HG03159 (cell line): Measurements from ENCODE around the gene NAB2.
"Not testable (repeated sequence)": the region's sequence is repeated elsewhere in the genome, so short reads cannot be mapped to it uniquely, and the experiment has no call there.

Experiments
- ATAC-seq: cut with Tn5 transposase; IDR thresholded peaks from one replicate; pipeline ENCODE4 v1.9.1; 2021; ENCODE audit warnings: mild to moderate bottlenecking, moderate library complexity; ENCODE audit not compliant: unreplicated experiment

NAB2 gene

DNA sequence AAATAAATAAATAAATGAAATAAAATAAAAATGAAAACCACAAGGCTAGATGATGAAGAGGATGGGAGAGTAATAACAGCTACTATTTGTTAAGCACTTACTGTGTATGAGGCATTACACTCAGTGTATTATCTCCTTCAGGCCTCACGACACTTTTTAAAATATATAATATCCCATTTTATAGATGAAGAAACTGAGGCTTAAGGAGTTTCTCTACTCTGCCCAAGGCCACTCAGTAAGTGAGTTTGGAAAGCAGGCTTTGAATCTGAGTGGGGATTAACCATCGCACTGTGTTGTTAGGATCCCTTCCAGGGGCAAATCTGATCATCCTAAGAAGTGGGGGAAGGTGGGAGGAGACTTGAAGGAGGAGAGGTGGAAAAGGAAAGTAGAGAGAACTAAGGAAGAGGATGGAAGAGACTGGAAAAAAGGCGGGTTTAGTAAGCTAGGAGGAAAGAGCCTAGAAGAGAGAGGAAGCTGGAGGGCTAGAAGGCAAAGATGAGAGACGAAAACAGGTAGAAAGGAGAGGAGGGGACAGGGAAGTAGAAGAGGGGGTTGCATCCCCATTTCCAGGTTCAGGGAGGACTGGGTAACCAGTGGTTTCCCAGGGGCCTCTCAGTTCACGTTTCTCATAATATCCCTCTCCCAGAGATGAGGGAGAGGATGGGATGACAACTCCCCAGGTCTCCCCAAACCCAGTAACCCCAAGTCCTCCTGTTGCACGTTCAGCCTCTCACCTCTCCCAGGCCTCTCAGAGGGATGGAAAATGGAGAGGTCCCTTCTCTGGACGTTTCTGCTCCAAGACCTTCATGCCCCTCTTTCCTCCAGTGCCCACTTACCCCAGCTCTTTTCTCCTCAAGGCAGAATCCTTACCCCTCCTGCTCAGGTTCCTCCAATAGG is 20.5 kb downstream of the NAB2 start:
- no peak for ATAC-seq

DNA sequence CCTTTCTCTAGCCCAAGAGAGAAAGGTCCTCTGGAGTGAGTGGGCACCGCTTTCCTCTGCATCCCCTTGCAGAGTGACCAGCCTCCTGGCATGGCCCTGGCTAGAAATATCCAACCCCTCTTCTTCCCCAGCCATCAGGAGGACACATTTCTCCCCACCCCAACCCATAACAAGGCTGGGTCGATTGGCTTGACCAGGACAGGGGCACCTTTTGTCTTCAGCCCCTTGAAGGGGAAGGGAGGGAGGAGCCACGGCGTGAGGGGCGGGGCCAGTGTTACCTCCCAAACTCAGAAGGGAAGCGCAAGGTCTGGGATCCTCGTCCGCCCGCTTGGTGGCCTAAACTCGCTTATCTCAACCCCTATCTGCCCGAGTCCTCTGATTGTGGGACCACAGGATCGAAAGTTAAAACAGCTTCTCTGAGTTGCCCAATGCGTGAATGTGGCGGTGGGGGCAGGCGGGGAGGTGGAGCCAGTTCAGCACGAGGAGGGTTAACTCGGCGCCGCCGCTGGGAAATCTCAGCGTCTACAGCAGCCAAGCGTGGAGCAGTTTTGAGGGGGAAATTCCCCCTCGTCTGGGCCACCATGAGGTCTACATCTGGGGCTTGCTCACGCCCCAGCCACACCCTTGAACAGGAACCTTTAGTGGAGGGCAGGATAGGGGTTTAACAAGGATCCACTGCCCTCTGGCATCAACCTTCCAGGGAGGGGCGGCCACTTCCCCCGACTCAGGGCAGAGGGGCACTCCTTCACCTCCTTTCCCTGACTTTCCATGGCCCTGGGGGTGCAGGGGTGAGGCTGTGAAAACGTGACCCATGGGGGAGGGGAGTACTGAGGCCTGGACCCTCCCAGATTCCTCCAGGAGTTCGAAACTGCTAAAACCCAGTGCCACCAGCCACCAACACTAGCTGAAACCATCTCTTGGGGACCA is 21.5 kb downstream of the NAB2 start:
- ATAC-seq: peak; percentile 50

DNA sequence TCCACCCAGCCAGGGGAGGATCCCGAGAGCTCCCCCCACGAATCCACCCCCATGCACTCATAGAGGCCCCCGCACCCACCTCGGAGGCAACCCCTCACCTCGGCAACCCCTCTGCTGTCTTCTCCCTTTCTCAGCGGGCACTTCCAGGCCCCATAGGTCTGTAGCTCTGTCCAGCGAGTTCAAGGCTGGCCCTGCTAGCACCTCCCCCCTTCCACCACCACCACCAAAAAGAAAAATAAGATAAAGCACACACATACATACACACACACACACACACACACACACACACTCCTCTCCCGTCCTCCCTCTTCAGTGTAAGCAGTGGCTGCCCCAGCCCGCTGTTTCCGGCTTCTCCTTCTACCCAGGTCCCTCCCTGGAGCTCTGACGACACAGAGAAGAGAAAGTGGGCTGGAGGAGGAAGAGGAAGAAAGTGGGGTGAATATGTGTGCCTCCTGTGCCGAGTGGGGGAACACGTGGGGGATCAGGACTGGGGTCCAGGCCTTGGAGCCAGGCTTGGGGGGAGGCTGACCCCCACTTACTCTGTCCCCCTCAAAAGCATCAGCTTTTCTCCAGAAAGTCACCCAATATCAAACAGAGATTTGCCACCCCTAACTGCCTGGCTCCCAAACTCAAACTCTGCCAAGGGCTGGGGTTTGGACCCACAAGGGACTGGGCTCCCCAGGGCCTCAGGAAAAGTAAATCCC is 22.3 kb downstream of the NAB2 start, which contains the start of gene STAT6:
TSS of gene STAT6 (minus strand) at position 332 of the 704 bp plus-strand sequence. CDS start 3,084 bp downstream, outside the sequence.
- peak; percentile 56 for ATAC-seq

DNA sequence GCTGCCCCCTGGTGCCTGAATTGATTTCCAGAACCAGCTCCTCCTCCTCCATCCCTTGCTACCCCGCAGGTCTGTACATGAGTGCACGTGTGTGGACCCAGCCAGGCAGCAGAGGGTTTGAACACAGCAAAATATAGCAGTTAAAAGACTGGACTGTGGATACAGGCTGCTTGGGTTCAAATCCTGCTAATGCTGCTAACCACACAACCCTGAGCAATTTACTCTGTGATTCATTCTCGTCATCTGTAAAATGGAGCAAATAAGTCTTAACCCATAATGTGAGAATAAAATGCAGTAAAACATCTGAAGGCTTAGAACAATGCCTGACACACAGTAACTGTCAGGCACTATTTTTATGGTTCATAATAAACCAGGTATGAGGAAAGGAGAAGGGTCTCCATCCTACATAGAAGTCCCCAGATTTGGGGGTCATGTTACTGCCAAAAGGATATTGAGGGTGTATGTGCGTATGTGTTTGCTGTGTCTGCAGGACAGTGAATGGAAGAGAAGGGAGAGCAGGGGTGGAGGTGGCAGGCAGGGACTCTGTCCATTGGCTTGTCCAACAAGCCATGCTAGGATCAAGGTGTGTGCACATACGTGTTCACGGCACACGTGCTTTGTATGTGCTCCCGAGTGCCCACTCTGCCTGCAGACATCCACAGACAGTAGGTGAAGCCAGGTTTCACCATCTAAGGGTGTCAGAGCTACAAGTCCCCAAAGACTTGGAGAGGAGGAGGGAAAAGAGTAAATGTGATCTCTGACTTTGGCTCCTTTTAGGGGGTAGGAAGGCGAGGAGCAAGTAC is 23.8 kb downstream of the NAB2 start:
- ATAC-seq: no peak

DNA sequence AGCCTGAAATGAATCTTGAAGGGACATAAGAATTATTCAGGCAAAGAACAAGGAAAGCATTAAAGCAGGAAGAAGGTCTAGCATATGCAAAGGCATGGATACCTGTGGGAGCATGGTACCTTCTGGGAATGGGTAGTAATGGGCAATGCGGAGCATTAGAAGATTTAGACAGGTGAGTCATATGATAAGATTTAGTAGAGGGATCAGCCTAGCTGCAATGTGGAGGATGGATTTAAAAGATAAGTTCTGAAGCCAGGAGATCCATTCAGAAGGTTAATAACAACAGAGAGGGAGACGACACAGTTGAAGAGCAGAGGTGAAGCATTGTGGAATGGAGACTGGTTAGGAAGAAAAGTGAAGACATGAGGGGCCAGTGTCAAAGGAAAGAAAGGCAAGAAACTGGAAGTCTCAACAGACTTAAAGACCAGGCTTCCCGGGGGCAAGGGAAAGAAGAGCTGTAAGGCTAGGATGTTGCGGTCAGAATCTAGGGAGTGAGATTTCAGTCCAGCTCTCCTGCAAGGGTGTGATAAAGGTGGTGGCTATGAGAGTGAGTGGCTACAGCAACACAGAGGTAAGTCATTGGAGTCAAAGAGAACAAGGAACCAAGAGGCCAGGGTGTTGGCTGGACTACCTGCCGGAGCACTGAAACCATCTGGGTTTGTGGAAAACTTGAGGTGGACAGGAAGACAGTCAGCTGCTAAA is 27.8 kb downstream of the NAB2 start:
- ATAC-seq: no peak

DNA sequence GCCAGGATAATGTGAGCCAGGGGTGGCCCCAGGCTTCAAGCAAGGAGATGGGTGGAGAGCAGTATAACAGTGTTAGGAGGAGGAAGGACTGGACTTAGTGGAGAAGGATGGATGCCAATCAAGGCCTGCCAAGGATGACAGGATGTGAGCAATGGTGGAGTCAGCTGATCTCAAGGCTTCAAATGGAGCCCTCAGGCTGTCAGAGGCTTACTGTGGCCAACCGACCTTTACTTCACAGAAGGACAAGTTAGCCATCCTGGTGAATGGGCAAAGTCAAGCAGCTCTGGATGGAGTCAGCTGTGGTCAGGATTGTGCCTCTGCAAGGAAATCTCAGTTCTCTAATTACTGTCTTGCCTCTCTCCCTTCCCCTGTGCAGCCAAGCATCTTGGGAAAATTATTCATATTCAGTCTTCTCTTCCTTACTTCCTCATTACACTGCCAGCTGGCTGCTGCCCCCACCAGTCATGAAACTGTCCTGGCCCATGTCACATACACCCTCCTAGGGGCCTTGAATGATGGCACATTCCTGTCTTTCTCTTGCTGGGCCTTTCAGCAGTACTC is 29.9 kb downstream of the NAB2 start:
- ATAC-seq: no peak

DNA sequence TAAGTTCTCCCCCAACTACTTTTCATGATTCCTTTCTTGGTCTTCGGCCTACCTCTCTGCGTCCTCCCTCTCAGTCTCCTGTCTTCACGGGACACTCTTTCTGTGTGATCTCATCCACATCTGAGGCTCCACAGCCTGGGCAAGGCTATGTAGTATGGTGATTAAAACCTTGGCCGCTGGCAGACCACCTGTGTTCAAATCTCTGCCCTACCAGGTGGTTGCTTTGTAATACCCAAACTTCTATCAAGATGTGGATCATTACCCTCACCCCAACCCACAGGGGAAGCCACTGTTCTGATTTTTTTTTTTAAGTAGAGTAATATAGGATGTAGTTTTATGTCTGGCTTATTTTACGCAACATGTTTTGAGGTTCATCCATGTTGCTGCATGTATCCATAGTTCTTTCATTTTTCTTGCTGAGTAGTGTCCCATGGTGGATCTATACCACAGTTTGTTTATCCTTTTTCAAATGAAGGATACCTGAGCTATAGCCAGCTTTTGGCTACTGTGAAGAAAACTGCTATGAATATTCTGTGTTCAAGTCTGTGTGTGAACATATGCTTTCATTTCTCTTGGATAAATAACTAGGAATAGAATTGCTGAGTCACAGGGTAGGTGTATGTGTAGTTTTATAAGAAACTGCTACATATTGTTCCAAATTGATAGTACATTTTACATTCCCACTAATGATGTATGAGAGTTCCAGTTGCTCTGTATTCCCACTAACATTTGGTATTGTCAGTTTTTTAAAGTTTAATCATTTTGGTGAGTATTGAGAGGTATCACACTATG is 30.6 kb downstream of the NAB2 start:
- no peak for ATAC-seq

DNA sequence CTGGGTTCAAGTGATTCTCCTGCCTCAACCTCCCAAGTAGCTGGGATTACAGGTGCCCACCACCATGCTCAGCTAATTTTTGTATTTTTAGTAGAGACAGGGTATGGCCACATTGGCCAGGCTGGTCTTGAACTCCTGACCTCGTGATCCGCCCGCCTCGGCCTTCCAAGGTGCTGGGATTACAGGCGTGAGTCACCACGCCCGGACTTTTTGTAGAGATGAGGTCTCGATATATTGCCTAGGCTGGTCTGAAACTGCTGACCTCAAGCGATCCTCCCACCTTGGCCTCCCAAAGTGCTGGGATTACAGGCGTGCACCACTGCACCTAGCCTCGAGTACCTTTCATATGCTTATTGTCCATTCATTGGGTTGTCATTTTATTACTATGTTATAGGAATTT is 31.8 kb downstream of the NAB2 start:
- not testable (repeated sequence) for ATAC-seq

DNA sequence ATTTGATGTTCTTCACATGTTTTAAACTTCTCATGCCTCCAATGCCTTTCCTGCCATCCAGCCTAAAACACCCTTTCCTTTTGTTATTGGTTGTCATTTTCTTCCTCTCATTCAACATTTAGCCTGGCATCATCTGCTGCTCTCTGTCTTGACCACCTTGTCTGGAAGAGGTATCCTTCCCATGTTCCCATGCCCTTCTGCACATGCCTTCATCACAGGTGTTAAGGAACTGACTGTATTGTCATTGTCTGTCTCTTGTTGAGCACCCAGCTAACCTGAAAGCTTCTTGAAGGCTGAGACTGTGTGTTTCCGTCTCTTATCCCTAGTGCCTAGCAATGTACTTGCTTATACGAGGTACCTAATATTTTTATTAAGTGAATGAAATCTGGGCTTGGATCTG is 34.9 kb downstream of the NAB2 start:
- ATAC-seq: no peak

DNA sequence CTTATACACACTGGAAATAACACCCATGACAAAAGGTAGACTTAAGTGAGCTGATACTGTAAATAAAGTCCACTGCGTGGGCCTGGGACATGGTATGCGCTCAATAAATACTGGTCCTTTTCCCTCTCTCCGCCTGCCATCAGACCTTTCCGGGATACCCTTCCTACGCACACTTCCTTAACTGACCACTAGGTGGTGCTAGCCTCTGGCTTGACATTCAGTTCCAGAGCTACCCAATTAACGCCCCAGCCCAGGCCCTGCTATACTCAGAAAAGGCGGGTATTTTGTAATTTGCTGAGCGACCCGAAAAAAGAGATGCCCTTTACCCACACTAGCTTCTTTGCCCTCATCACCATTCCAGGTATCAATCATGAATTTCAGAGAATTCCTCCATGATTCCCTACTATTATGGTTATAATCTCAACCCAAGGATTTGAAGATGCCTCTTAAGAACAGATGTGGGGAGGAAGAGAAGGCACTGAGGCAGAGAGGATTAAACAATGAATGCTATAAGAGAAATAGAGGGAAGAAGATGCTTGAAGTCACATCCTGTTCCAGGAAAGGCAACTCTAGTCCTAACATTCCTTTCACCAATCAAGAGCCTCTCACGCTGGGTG is 35.5 kb downstream of the NAB2 start:
- ATAC-seq: no peak

DNA sequence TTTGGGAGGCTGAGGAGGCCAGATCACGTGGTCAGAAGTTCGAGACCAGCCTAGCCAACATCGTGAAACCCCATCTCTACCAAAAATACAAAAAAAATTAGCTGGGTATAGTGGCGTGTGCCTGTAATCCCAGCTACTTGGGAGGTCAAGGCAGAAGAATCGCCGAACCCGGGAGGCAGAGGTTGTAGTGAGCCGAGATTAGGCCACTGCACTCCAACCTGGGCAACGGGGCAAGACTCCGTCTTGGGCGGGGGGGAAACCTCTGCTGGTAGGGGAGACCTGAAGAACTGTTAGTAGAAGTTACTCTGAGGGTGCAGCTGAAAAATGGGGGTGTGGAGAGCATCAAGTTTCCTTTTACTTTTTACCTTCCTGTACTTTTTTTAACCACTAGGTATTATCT is 37.1 kb downstream of the NAB2 start:
- ATAC-seq: no peak

DNA sequence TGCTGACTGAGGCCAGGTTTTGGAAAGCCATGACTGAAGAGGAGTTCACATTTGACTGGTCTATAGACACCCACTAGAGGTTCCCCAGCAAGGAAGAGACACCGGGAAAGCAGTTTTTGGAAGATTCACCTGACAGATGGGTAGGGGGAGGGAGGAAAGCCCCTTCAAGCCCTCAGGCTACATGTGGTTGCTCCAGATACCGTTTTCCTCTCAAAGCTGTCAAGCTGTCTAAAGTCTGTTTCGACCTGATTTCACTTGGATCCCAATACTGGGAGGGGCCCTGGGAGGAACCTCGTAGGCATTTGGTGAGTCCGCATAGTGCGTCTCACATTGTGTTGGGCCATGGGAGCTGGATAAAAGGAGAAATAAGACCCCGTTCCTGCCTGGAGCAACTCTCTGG is 37.6 kb downstream of the NAB2 start:
- no peak for ATAC-seq

DNA sequence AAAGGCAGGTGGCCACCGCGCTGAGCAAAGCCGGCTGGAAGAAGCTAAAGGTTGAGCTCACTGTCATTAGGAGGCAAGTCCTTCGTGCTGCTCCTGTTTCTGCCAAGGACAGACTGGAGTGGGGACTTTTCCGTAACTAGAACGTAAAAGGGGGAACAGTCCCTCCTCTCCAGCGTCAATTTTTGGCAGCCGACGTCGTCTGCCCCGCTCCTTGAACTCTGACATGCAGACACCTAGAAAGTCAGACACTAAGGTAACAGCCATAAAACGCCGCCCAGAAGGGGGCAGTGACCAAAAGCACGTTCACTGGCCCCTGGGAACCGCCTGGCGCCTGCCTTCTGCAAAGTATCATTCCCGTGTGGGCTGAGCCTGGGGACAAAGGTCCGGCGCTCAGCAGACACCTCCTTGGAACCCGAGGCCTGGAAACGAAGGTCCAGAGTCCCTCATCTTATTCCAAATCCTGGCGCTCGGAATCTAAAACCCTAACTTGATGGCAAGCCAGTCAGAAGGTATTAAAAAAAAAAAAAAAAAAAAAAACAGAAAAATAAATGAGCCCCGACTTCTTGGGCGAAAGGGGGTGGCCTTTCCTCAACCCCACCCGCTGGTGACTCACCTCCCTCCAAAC is 38.3 kb downstream of the NAB2 start:
- ATAC-seq: no peak

DNA sequence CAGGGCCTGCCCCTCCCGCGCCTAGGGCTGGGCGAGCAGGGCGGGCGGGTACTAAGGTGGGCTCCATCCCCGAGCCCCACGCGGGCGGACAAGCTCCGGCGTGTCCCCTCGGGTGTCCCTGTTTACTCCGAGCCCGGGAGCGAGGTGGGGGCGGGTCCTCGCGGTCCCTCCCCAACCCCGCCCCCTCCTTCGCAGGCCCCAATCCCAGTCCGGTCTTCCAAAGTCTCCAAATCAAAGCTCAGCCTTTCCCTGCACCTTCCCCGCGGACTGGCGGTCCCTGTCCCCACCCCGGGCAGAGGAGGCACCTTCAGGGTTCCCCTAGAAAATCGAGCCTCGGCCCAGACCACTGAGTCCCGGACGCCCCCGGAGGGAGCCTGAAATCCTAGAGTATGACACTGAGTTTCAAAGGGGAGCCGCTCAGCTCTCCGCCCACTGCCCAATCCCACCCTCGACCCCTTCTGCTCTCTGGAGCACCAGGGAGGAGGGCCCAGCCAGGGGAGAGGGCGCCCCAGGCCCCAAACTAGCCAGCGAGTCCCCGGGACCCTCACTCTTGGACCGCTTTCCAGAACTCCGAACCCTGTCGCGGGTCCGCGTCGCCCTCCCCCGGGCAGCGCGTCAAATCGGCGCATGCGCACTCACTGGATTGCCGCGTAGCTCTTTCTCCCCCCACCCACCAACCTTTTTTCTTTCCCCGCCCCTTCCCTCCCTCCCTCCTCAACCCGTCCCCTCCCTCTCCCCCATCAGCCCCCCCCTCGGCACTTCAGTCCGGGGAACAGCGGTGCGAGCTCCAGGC is 39.0 kb downstream of the NAB2 start, which contains the start of gene LRP1:
TSS of gene LRP1 (plus strand) at position 758 of the 793 bp plus-strand sequence. CDS start 482 bp downstream, outside the sequence.
- ATAC-seq: no peak

DNA sequence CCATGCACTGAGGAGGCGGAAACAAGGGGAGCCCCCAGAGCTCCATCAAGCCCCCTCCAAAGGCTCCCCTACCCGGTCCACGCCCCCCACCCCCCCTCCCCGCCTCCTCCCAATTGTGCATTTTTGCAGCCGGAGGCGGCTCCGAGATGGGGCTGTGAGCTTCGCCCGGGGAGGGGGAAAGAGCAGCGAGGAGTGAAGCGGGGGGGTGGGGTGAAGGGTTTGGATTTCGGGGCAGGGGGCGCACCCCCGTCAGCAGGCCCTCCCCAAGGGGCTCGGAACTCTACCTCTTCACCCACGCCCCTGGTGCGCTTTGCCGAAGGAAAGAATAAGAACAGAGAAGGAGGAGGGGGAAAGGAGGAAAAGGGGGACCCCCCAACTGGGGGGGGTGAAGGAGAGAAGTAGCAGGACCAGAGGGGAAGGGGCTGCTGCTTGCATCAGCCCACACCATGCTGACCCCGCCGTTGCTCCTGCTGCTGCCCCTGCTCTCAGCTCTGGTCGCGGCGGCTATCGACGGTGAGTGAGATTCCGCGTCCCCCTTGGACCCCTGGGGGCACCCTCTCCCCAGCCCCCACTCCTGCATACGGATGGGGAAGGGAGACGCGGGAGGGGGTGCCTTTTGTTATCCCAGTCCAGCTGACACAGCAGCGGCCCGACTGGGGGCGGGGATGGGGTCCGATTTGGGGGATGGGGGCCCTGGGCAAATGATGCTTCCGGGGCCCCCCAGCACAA is 39.8 kb downstream of the NAB2 start:
- ATAC-seq: no peak

DNA sequence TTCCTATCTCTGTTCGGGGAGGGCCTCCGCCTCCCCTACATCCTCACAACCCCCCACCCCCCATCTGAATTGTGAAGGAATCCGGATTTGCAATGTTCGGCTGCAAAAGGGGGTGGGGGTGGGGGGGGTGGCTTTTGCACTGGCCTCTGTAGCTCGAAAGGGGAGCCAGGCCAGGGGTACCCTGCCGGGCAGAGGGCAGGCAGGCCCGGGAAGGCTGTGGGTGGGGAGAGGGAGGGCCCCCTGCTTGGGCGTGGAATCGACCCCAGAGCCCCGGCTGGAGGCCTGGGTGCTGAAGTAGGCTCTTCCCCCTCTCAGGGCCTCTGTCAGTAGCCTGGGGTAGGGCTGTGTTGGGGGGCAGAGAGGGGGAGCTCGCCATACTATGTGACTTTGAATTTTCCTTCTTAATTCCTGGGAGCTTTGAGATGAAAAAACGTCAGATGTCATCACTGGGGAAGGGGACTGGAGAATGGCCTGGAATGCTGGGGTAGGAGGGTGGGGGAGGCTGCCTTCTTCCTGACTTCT is 40.5 kb downstream of the NAB2 start:
- ATAC-seq: no peak
